HEK293 (cell line): ENCODE data around the gene ZBTB39.

Experiments used
- CTCF ChIA-PET: fragments of 350-600 bp; formaldehyde crosslinking; extraction: SDS; loops from one replicate; lab custom pipeline; 2021; ENCODE audit warnings: antibody characterized with exemption; lab: Yijun Ruan, JAX
- POLR2A ChIA-PET: fragments of 300-600 bp; formaldehyde crosslinking; extraction: SDS; loops from one replicate; lab custom pipeline; 2020; ENCODE audit warnings: antibody characterized with exemption, inconsistent platforms; lab: Yijun Ruan, JAX
- H3K27ac ChIP-seq: fragments of 200-500 bp; sonication (Bioruptor generic); 2 replicates; pipeline ENCODE4 v1.5.1; 2014; ENCODE audit warnings: low read depth, low read length, control low read depth, inconsistent platforms; ENCODE audit errors: extremely low read depth
- H3K36me3 ChIP-seq, 2 experiments: fragments of 200-500 bp in 1 of 2; sonication (Bioruptor generic) in 1 of 2; 1 replicate in 1 of 2; 2 replicates in 1 of 2; pipeline ENCODE4 v1.5.1; 2014 to 2017; ENCODE audit warnings: inconsistent platforms in 2 of 2, low read length in 2 of 2; ENCODE audit not compliant: control insufficient read depth in 2 of 2, insufficient read depth in 1 of 2
- H3K4me1 ChIP-seq: fragments of 200-500 bp; sonication (Bioruptor generic); 2 replicates; pipeline ENCODE4 v1.5.1; 2014; ENCODE audit warnings: mild to moderate bottlenecking, low read length, inconsistent platforms; ENCODE audit not compliant: control insufficient read depth, insufficient read depth
- H3K4me3 ChIP-seq: 2 replicates; pipeline ENCODE4 v1.5.1; 2011; ENCODE audit warnings: low read depth, mild to moderate bottlenecking, control low read depth, low read length, moderate library complexity
- H3K9me3 ChIP-seq: fragments of 200-500 bp; sonication (Bioruptor generic); 2 replicates; pipeline ENCODE4 v1.5.1; 2014; ENCODE audit warnings: low read depth, low read length, inconsistent platforms; ENCODE audit not compliant: control insufficient read depth, insufficient read depth
- HOXA7 ChIP-seq: sonication (generic); formaldehyde crosslinking; IDR thresholded peaks from 2 replicates; pipeline ENCODE4 v1.8.1; 2022; ENCODE audit warnings: missing genetic modification reagents, borderline replicate concordance
- KLF1 ChIP-seq: fragments of 450-650 bp; formaldehyde crosslinking; IDR thresholded peaks from 2 replicates; pipeline ENCODE4 v1.5.1; 2016; ENCODE audit warnings: missing biosample characterization, missing genetic modification characterization
- KLF16 ChIP-seq: fragments of 450-650 bp; formaldehyde crosslinking; IDR thresholded peaks from 2 replicates; pipeline ENCODE4 v1.5.1; 2017; ENCODE audit warnings: missing biosample characterization, missing genetic modification characterization
- KLF8 ChIP-seq: fragments of 450-650 bp; formaldehyde crosslinking; IDR thresholded peaks from 2 replicates; pipeline ENCODE4 v1.5.1; 2016; ENCODE audit warnings: missing biosample characterization, missing genetic modification characterization
- PRDM1 ChIP-seq: fragments of 450-650 bp; formaldehyde crosslinking; IDR thresholded peaks from 2 replicates; pipeline ENCODE4; 2016; ENCODE audit warnings: missing biosample characterization, missing genetic modification characterization
- PRDM4 ChIP-seq: fragments of 450-650 bp; formaldehyde crosslinking; IDR thresholded peaks from 2 replicates; pipeline ENCODE4 v1.5.1; 2017; ENCODE audit warnings: missing biosample characterization, missing genetic modification characterization
- ZBTB21 ChIP-seq: fragments of 450-650 bp; formaldehyde crosslinking; IDR thresholded peaks from 2 replicates; pipeline ENCODE4 v1.5.1; 2017; ENCODE audit warnings: missing biosample characterization, missing genetic modification characterization
- ZBTB49 ChIP-seq: fragments of 450-650 bp; formaldehyde crosslinking; IDR thresholded peaks from 2 replicates; pipeline ENCODE4 v1.5.1; 2016; ENCODE audit warnings: missing biosample characterization, missing genetic modification characterization, low read depth
- ZFP3 ChIP-seq: fragments of 450-650 bp; formaldehyde crosslinking; IDR thresholded peaks from 2 replicates; pipeline ENCODE4 v1.5.1; 2016; ENCODE audit warnings: low read depth, missing biosample characterization, missing genetic modification characterization
- ZFP37 ChIP-seq: fragments of 450-650 bp; formaldehyde crosslinking; IDR thresholded peaks from 2 replicates; pipeline ENCODE4 v1.5.1; 2016; ENCODE audit warnings: missing biosample characterization, missing genetic modification characterization
- ZNF2 ChIP-seq: fragments of 450-650 bp; formaldehyde crosslinking; IDR thresholded peaks from 2 replicates; pipeline ENCODE4 v1.5.1; 2016; ENCODE audit warnings: missing biosample characterization, missing genetic modification characterization
- ZNF292 ChIP-seq: fragments of 450-650 bp; formaldehyde crosslinking; IDR thresholded peaks from 2 replicates; pipeline ENCODE4 v1.5.1; 2016; ENCODE audit warnings: low read depth, missing biosample characterization, missing genetic modification characterization, borderline replicate concordance
- ZNF391 ChIP-seq: fragments of 450-650 bp; formaldehyde crosslinking; IDR thresholded peaks from 2 replicates; pipeline ENCODE4 v1.5.1; 2016; ENCODE audit warnings: low read depth, missing biosample characterization, missing genetic modification characterization, borderline replicate concordance
- ZNF449 ChIP-seq: fragments of 450-650 bp; formaldehyde crosslinking; IDR thresholded peaks from 2 replicates; pipeline ENCODE4 v1.5.1; 2017; ENCODE audit warnings: missing biosample characterization, mild to moderate bottlenecking, missing genetic modification characterization, moderate library complexity
- ZNF514 ChIP-seq: fragments of 450-650 bp; formaldehyde crosslinking; IDR thresholded peaks from 2 replicates; pipeline ENCODE4 v1.5.1; 2016; ENCODE audit warnings: missing biosample characterization, missing genetic modification characterization
- ZNF518A ChIP-seq: fragments of 450-650 bp; formaldehyde crosslinking; conservative IDR thresholded peaks from 2 replicates; pipeline ENCODE4 v1.5.1; 2016; ENCODE audit warnings: low read depth, missing biosample characterization, missing genetic modification characterization
- ZNF521 ChIP-seq: fragments of 450-650 bp; formaldehyde crosslinking; IDR thresholded peaks from 2 replicates; pipeline ENCODE4 v1.5.1; 2017; ENCODE audit warnings: missing biosample characterization, mild to moderate bottlenecking, missing genetic modification characterization
- ZNF664 ChIP-seq: fragments of 450-650 bp; formaldehyde crosslinking; IDR thresholded peaks from 2 replicates; pipeline ENCODE4 v1.5.1; 2016; ENCODE audit warnings: missing biosample characterization, missing genetic modification characterization
- ZNF701 ChIP-seq: fragments of 450-650 bp; formaldehyde crosslinking; IDR thresholded peaks from 2 replicates; pipeline ENCODE4 v1.5.1; 2016; ENCODE audit warnings: missing biosample characterization, missing genetic modification characterization
- ZNF747 ChIP-seq: fragments of 450-650 bp; formaldehyde crosslinking; IDR thresholded peaks from 2 replicates; pipeline ENCODE4 v1.5.1; 2016; ENCODE audit warnings: missing biosample characterization, missing genetic modification characterization
- ZNF785 ChIP-seq: fragments of 450-650 bp; formaldehyde crosslinking; IDR thresholded peaks from 2 replicates; pipeline ENCODE4 v1.5.1; 2016; ENCODE audit warnings: missing biosample characterization, missing genetic modification characterization

Gene ZBTB39

GRCh38 chr12:57000393-57000792 lies 6.0 kb downstream of the ZBTB39 start (continued):
- no peak for TF ChIP-seq KLF8 (tag by site-specific recombination)
- TF ChIP-seq ZNF664 (tag by site-specific recombination) = no peak
- TF ChIP-seq ZFP3 (tag by site-specific recombination) = no peak
- no peak for TF ChIP-seq PRDM4
- no peak for TF ChIP-seq ZNF785 (tag by site-specific recombination)
- TF ChIP-seq PRDM1 = no peak

- ChIA-PET CTCF (interaction anchor here (0.7 to 9.7 kb wide), 7 partner anchors 9 to 243 kb away, joined by 3 to 117 read pairs (median 3); partner anchors contain the start of genes HSD17B6 and PRIM1), POLR2A (interaction anchor here (1.2 kb wide), 1 partner anchor 12 kb away, joined by 3 read pairs; no protein-coding TSS in a partner anchor)
- Histone ChIP-seq H3K4me3 (no peak overlapping the region), H3K9me3 (no peaks in the 10 kb centered on the region), H3K36me3 (peaks cover 11 to 76% of the 10 kb centered on the region in 2 experiments), H3K27ac (no peak overlapping the region), H3K4me1 (no peaks in the 10 kb centered on the region)
- TF ChIP-seq ZNF2 (no peak), ZNF391 (tag by site-specific recombination) (no peak), ZNF292 (tag by site-specific recombination) (no peak), ZNF747 (no peak), KLF1 (tag by site-specific recombination) (no peak), ZBTB49 (tag by site-specific recombination) (no peak), ZFP37 (tag by site-specific recombination) (no peak), ZNF518A (tag by site-specific recombination) (no peak)
These were observed 6.9 kb downstream of the ZBTB39 start for GRCh38 chr12:56999456-56999855.

- Histone ChIP-seq H3K4me3 (no peak overlapping the region), H3K9me3 (no peaks in the 10 kb centered on the region), H3K36me3 (peaks cover 9 to 71% of the 10 kb centered on the region in 2 experiments), H3K27ac (no peak overlapping the region), H3K4me1 (no peaks in the 10 kb centered on the region)
- ChIA-PET CTCF (interaction anchor here (0.7 to 9.7 kb wide), 6 partner anchors 10 to 243 kb away, joined by 3 to 117 read pairs (median 4); partner anchors contain the start of gene PRIM1), POLR2A (no interaction called here)
- no peak for TF ChIP-seq KLF8 (tag by site-specific recombination)
- no peak for TF ChIP-seq ZNF701 (tag by site-specific recombination)
- no peak for TF ChIP-seq ZNF514 (tag by site-specific recombination)
- TF ChIP-seq ZNF521 (tag by site-specific recombination) = no peak
- TF ChIP-seq KLF16 = no peak
- no peak for TF ChIP-seq HOXA7 (CRISPR knock-in tag)
- TF ChIP-seq PRDM1 = no peak
- TF ChIP-seq ZNF449 (tag by site-specific recombination) = no peak
- TF ChIP-seq ZBTB21 (tag by site-specific recombination) = no peak
These were observed 7.4 kb downstream of the ZBTB39 start for GRCh38 chr12:56998981-56999380.
